ENCODE measurements around the gene SLC16A5.

The SLC16A5 gene

GRCh38 chr17:75103601-75104554, 16.1 kb downstream of the SLC16A5 start:
- peaks cover 2% of the 10 kb centered on the region for H3K36me3 Mint-ChIP-seq (ENCODE audit: insufficient read depth)
- H3K4me3 Mint-ChIP-seq, result no peak overlapping the region
- no peak overlapping the region for H3K27ac Mint-ChIP-seq
- peaks cover 1 to 6% of the 10 kb centered on the region in 2 donors for H3K4me1 Mint-ChIP-seq (ENCODE audit: low read depth in 2 of 2)
- no peak for DNase-seq
- no peaks in the 10 kb centered on the region for H3K9me3 Mint-ChIP-seq
- no peak for ATAC-seq (replicated peaks)
- H3K27me3 Mint-ChIP-seq, result no peaks in the 10 kb centered on the region

- H3K36me3 Mint-ChIP-seq (ENCODE audit: insufficient read depth), result peaks cover 9% of the 10 kb centered on the region
- no peaks in the 10 kb centered on the region for H3K9me3 Mint-ChIP-seq
- peaks cover 8 to 9% of the 10 kb centered on the region in 2 donors for H3K4me1 Mint-ChIP-seq (ENCODE audit: low read depth in 2 of 2)
- DNase-seq (no peak), ATAC-seq (replicated peaks) (no peak)
- H3K4me3 Mint-ChIP-seq, result no peak overlapping the region
- no peaks in the 10 kb centered on the region for H3K27me3 Mint-ChIP-seq
- no peak overlapping the region for H3K27ac Mint-ChIP-seq
Measured at GRCh38 chr17:75105126-75106080, 17.6 kb downstream of the SLC16A5 start.

GRCh38 chr17:75108193-75108592, 20.4 kb downstream of the SLC16A5 start:
- no peaks in the 10 kb centered on the region for H3K9me3 Mint-ChIP-seq
- no peak overlapping the region for H3K27ac Mint-ChIP-seq

GRCh38 chr17:75109046-75109406, 21.3 kb downstream of the SLC16A5 start:
- H3K27ac Mint-ChIP-seq, result peak overlapping the region in 1 of 2 donors; percentile 65
- H3K9me3 Mint-ChIP-seq, result no peaks in the 10 kb centered on the region
- peaks cover 22% of the 10 kb centered on the region for H3K36me3 Mint-ChIP-seq (ENCODE audit: insufficient read depth)
- DNase-seq, result peak in 1 of 3 experiments; percentile 12
- peak overlapping the region; percentile 79 to 84 for H3K4me3 Mint-ChIP-seq
- H3K4me1 Mint-ChIP-seq (ENCODE audit: low read depth in 2 of 2), result peaks cover 21% of the 10 kb centered on the region in 2 donors
- ATAC-seq (replicated peaks), result no peak
- H3K27me3 Mint-ChIP-seq, result no peaks in the 10 kb centered on the region

More at GRCh38 chr17:75108193-75108592, 20.4 kb downstream of the SLC16A5 start:
- ATAC-seq (replicated peaks), result no peak
- Mint-ChIP-seq H3K27me3 (no peaks in the 10 kb centered on the region), H3K4me1 (ENCODE audit: low read depth in 2 of 2) (peaks cover 17 to 18% of the 10 kb centered on the region in 2 donors), H3K4me3 (peak overlapping the region; percentile 79 to 84), H3K36me3 (ENCODE audit: insufficient read depth) (peaks cover 18% of the 10 kb centered on the region)
- no peak for DNase-seq

- DNase-seq, result peak; percentile 86 to 90 (median 88)
- H3K27ac Mint-ChIP-seq, result peak within 1 kb of the TSS; percentile 52 to 65
- ATAC-seq (replicated peaks), result peak; percentile 81
Measured at GRCh38 chr17:75109407-75110233, 21.9 kb downstream of the SLC16A5 start, which contains the start of gene ARMC7. TSS of gene ARMC7 (plus strand) at chr17:75109969. CDS start at chr17:75110289, 320 bp downstream.

GRCh38 chr17:75110234-75110937, 22.6 kb downstream of the SLC16A5 start:
- peak overlapping the region; percentile 79 to 84 for H3K4me3 Mint-ChIP-seq
- H3K4me1 Mint-ChIP-seq (ENCODE audit: low read depth in 2 of 2), result peaks cover 32 to 33% of the 10 kb centered on the region in 2 donors
- H3K27ac Mint-ChIP-seq, result peak overlapping the region in 1 of 2 donors; percentile 65
- H3K36me3 Mint-ChIP-seq (ENCODE audit: insufficient read depth), result peaks cover 28% of the 10 kb centered on the region
- no peak for ATAC-seq (replicated peaks)
- no peak for DNase-seq
- no peaks in the 10 kb centered on the region for H3K9me3 Mint-ChIP-seq
- H3K27me3 Mint-ChIP-seq, result no peaks in the 10 kb centered on the region

More at GRCh38 chr17:75109407-75110233, 21.9 kb downstream of the SLC16A5 start, which contains the start of gene ARMC7:
- H3K27me3 Mint-ChIP-seq, result no peaks in the 10 kb centered on the region
- peaks cover 27% of the 10 kb centered on the region in 2 donors for H3K4me1 Mint-ChIP-seq (ENCODE audit: low read depth in 2 of 2)
- H3K36me3 Mint-ChIP-seq (ENCODE audit: insufficient read depth), result peaks cover 24% of the 10 kb centered on the region
- no peaks in the 10 kb centered on the region for H3K9me3 Mint-ChIP-seq
- peak within 1 kb of the TSS; percentile 79 to 84 for H3K4me3 Mint-ChIP-seq

GRCh38 chr17:75111777-75112335, 24.1 kb downstream of the SLC16A5 start:
- no peak for DNase-seq
- H3K27ac Mint-ChIP-seq, result peak overlapping the region in 1 of 2 donors; percentile 8
- no peak for ATAC-seq (replicated peaks)
- peaks cover 32 to 33% of the 10 kb centered on the region in 2 donors for H3K4me1 Mint-ChIP-seq (ENCODE audit: low read depth in 2 of 2)
- H3K4me3 Mint-ChIP-seq, result peak overlapping the region; percentile 18 to 84
- no peaks in the 10 kb centered on the region for H3K27me3 Mint-ChIP-seq
- no peaks in the 10 kb centered on the region for H3K9me3 Mint-ChIP-seq
- peaks cover 28% of the 10 kb centered on the region for H3K36me3 Mint-ChIP-seq (ENCODE audit: insufficient read depth)

GRCh38 chr17:75113798-75114551, 26.2 kb downstream of the SLC16A5 start:
- H3K27me3 Mint-ChIP-seq, result no peaks in the 10 kb centered on the region
- H3K4me3 Mint-ChIP-seq, result peak overlapping the region; percentile 82 to 83
- H3K36me3 Mint-ChIP-seq (ENCODE audit: insufficient read depth), result peaks cover 33% of the 10 kb centered on the region
- H3K27ac Mint-ChIP-seq, result peak overlapping the region; percentile 93 to 95
- H3K9me3 Mint-ChIP-seq, result no peaks in the 10 kb centered on the region
- DNase-seq, result peak; percentile 89 to 92 (median 91)
- peaks cover 31% of the 10 kb centered on the region in 2 donors for H3K4me1 Mint-ChIP-seq (ENCODE audit: low read depth in 2 of 2)
- peak; percentile 74 for ATAC-seq (replicated peaks)

- DNase-seq (no peak), ATAC-seq (replicated peaks) (no peak)
- Mint-ChIP-seq H3K36me3 (ENCODE audit: insufficient read depth) (peaks cover 27% of the 10 kb centered on the region), H3K27ac (peak overlapping the region; percentile 93 to 95), H3K27me3 (no peaks in the 10 kb centered on the region), H3K9me3 (no peaks in the 10 kb centered on the region), H3K4me1 (ENCODE audit: low read depth in 2 of 2) (peaks cover 28 to 29% of the 10 kb centered on the region in 2 donors), H3K4me3 (peak overlapping the region; percentile 82 to 83)
Measured at GRCh38 chr17:75114552-75115314, 27.0 kb downstream of the SLC16A5 start.

- no peaks in the 10 kb centered on the region for H3K27me3 Mint-ChIP-seq
- DNase-seq, result no peak
- H3K27ac Mint-ChIP-seq, result no peak overlapping the region
- peaks cover 29% of the 10 kb centered on the region in 2 donors for H3K4me1 Mint-ChIP-seq (ENCODE audit: low read depth in 2 of 2)
- no peak for ATAC-seq (replicated peaks)
- H3K36me3 Mint-ChIP-seq (ENCODE audit: insufficient read depth), result peaks cover 24% of the 10 kb centered on the region
- no peak overlapping the region for H3K4me3 Mint-ChIP-seq
- H3K9me3 Mint-ChIP-seq, result no peaks in the 10 kb centered on the region
Measured at GRCh38 chr17:75115555-75115954, 27.8 kb downstream of the SLC16A5 start.

GRCh38 chr17:75116737-75117136, 29.0 kb downstream of the SLC16A5 start:
- Mint-ChIP-seq H3K27me3 (no peaks in the 10 kb centered on the region), H3K36me3 (ENCODE audit: insufficient read depth) (peaks cover 19% of the 10 kb centered on the region), H3K4me3 (no peak overlapping the region), H3K27ac (no peak overlapping the region), H3K4me1 (ENCODE audit: low read depth in 2 of 2) (peaks cover 25 to 26% of the 10 kb centered on the region in 2 donors), H3K9me3 (no peaks in the 10 kb centered on the region)
- DNase-seq, result no peak
- ATAC-seq (replicated peaks), result no peak
